Transverse colon (tissue), 4 donors: ENCODE data around the gene TRIM37.
"Not testable (repeated sequence)": the region's sequence is repeated elsewhere in the genome, so short reads cannot be mapped to it uniquely, and the experiment has no call there.

Experiments
- POLR2A ChIP-seq: fragments of 450-650 bp; IDR thresholded peaks from one replicate; pipeline ENCODE4 v1.6.1; 2016; ENCODE audit warnings: antibody characterized with exemption, mild to moderate bottlenecking, moderate library complexity
- POLR2AphosphoS5 ChIP-seq, 3 donors: sonication (generic); formaldehyde crosslinking; IDR thresholded peaks; one replicate each; pipeline ENCODE4 v1.6.1; 2016; ENCODE audit warnings: antibody characterized with exemption in 3 of 3
- TF ChIP-seq, protein P1 (sequence below), 5 experiments: fragments of 200-600 bp in 3 of 5; fragments of 450-650 bp in 2 of 5; sonication (generic) in 3 of 5; IDR thresholded peaks; 1 replicate in 2 of 5; 2 replicates in 3 of 5; pipeline ENCODE4 v1.5.1; 2016 to 2017; ENCODE audit warnings: antibody characterized with exemption in 5 of 5, inconsistent platforms in 3 of 5, mild to moderate bottlenecking in 2 of 5, moderate library complexity in 1 of 5

DNA sequence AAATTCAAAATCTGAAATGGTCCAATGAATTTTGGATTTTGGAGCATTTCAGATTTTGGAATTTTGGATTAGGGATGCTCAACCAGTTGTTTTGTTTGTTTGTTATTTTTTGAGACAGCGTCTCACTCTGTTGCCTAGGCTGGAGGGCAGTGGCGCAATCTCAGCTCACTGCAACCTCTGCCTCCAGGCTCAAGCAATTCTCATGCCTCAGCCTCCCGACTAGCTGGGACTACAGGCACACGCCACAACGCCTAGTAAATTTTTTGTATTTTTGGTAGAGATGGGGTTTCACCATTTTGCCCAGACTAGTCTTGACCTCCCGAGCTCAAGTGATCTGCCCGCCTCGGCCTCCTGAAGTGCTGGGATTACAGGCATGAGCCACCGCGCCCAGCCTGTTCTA lies 31.7 kb upstream of the TRIM37 start:
- TF ChIP-seq, protein P1, sequence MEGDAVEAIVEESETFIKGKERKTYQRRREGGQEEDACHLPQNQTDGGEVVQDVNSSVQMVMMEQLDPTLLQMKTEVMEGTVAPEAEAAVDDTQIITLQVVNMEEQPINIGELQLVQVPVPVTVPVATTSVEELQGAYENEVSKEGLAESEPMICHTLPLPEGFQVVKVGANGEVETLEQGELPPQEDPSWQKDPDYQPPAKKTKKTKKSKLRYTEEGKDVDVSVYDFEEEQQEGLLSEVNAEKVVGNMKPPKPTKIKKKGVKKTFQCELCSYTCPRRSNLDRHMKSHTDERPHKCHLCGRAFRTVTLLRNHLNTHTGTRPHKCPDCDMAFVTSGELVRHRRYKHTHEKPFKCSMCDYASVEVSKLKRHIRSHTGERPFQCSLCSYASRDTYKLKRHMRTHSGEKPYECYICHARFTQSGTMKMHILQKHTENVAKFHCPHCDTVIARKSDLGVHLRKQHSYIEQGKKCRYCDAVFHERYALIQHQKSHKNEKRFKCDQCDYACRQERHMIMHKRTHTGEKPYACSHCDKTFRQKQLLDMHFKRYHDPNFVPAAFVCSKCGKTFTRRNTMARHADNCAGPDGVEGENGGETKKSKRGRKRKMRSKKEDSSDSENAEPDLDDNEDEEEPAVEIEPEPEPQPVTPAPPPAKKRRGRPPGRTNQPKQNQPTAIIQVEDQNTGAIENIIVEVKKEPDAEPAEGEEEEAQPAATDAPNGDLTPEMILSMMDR (IDR thresholded peaks at IDR 0.05), result not testable (repeated sequence)
- not testable (repeated sequence) for TF ChIP-seq POLR2A; POLR2AphosphoS5 (IDR thresholded peaks at IDR 0.05)
